Bronchial epithelial cell (primary cell): Measurements from ENCODE around the gene FLOT2. TPM values are rescaled to one million over a fixed set of nuclear protein-coding genes. Genes with fewer than 3 reads are reported as not detected.

Experiments used
- DNase-seq: peaks from one replicate; pipeline ENCODE4 v3.0.0-alpha.2; 2010; ENCODE audit warnings: low read depth
- FAIRE-seq: peaks from 2 replicates; lab custom pipeline; 2011; peaks lifted over from hg19 to GRCh38; lab: Jason Lieb, UNC
- H3K27me3 ChIP-seq: 2 replicates; pipeline ENCODE4 v1.5.1; 2011; ENCODE audit warnings: low read length; ENCODE audit not compliant: control insufficient read depth, insufficient read depth
- H3K36me3 ChIP-seq: 2 replicates; pipeline ENCODE4 v1.5.1; 2011; ENCODE audit warnings: low read length; ENCODE audit not compliant: control insufficient read depth, insufficient read depth
- H3K4me3 ChIP-seq: 2 replicates; pipeline ENCODE4 v1.5.1; 2011; ENCODE audit warnings: mild to moderate bottlenecking, low read depth, low read length, control low read depth
- total RNA-seq: library from RNA; depleted of rRNA; stranded (reverse); fragments of >200 nt; gene quantifications from 2 replicates; pipeline ENCODE4 v1.2.1, GENCODE V29; 2014
- TF ChIP-seq, protein P1 (sequence below): IDR thresholded peaks from 2 replicates; pipeline ENCODE4 v1.5.1; 2011; ENCODE audit warnings: mild to moderate bottlenecking, moderate library complexity, low read length, control low read depth, inconsistent platforms; ENCODE audit not compliant: insufficient read depth, severe bottlenecking

Gene FLOT2
- total RNA-seq, 1 donor from 2014 or later = 24.5 TPM

DNA sequence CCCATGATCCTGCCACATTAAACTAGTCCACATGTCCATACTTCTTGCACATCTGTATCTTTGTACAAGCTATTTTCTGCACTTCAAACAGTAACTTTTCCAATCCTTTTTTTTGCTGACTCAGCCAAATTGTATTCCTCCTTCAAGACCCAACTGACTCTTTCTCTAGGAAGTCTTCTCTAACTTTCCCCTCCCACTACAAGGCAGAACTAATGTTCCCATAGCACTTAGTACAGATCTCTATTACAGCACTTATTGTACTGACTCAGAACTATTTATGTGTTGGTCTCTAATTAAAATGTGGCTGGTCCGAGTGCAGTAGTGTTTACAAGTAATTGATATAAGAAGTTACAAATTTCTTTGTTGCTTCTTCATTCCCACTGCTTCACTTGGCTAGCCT is 63.1 kb downstream of the FLOT2 start:
- Histone ChIP-seq H3K27me3 (no peaks in the 10 kb centered on the region), H3K4me3 (no peak overlapping the region), H3K36me3 (no peaks in the 10 kb centered on the region)
- FAIRE-seq (no peak), DNase-seq (no peak)
- TF ChIP-seq, protein P1, sequence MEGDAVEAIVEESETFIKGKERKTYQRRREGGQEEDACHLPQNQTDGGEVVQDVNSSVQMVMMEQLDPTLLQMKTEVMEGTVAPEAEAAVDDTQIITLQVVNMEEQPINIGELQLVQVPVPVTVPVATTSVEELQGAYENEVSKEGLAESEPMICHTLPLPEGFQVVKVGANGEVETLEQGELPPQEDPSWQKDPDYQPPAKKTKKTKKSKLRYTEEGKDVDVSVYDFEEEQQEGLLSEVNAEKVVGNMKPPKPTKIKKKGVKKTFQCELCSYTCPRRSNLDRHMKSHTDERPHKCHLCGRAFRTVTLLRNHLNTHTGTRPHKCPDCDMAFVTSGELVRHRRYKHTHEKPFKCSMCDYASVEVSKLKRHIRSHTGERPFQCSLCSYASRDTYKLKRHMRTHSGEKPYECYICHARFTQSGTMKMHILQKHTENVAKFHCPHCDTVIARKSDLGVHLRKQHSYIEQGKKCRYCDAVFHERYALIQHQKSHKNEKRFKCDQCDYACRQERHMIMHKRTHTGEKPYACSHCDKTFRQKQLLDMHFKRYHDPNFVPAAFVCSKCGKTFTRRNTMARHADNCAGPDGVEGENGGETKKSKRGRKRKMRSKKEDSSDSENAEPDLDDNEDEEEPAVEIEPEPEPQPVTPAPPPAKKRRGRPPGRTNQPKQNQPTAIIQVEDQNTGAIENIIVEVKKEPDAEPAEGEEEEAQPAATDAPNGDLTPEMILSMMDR = no peak

Other genes with a start within 250 kb of the FLOT2 start
- 50.8 and 70.4 TPM in 2 replicates for gene SDF2, start 235.8 kb downstream of the FLOT2 start, total RNA-seq
- 23.2 and 32.9 TPM in 2 replicates for gene SUPT6H, start 235.5 kb downstream of the FLOT2 start, total RNA-seq
- 0.26 and 0.64 TPM in 2 replicates for gene PROCA1, start 185.8 kb downstream of the FLOT2 start, total RNA-seq
- 42.5 and 68.7 TPM in 2 replicates for gene RAB34, start 179.9 kb downstream of the FLOT2 start, total RNA-seq
- 928 and 1,097 TPM in 2 replicates for gene RPL23A, start 177.7 kb downstream of the FLOT2 start, total RNA-seq
- gene TLCD1, start 171.5 kb downstream of the FLOT2 start, total RNA-seq = 6.5 and 7.4 TPM in 2 replicates
- gene NEK8, start 168.9 kb downstream of the FLOT2 start, total RNA-seq = 3.1 and 3.2 TPM in 2 replicates
- 32.0 and 36.6 TPM in 2 replicates for gene TRAF4, start 153.7 kb downstream of the FLOT2 start, total RNA-seq
- gene FAM222B, start 54.9 kb downstream of the FLOT2 start, total RNA-seq = 3.2 and 3.6 TPM in 2 replicates
- 17.3 and 17.6 TPM in 2 replicates for gene ERAL1, start 42.7 kb downstream of the FLOT2 start, total RNA-seq
- 2.9 and 11.3 TPM in 2 replicates for gene DHRS13, start 5.3 kb upstream of the FLOT2 start, total RNA-seq
- gene PHF12, start 53.8 kb upstream of the FLOT2 start, total RNA-seq = 5.4 and 7.1 TPM in 2 replicates
- gene SEZ6, start 108.3 kb upstream of the FLOT2 start, total RNA-seq = not detected in 2 replicates
- 0.26 and 1.4 TPM in 2 replicates for gene PIPOX, start 145.4 kb upstream of the FLOT2 start, total RNA-seq